GM21447 (cell line): ENCODE data around the gene KRT79.

Experiments
- ATAC-seq: cut with Tn5 transposase; IDR thresholded peaks from one replicate; pipeline ENCODE4 v1.9.1; 2021; ENCODE audit not compliant: unreplicated experiment

The KRT79 gene

GRCh38 chr12:52774629-52775250, 59.4 kb downstream of the KRT79 start:
- ATAC-seq = no peak

DNA sequence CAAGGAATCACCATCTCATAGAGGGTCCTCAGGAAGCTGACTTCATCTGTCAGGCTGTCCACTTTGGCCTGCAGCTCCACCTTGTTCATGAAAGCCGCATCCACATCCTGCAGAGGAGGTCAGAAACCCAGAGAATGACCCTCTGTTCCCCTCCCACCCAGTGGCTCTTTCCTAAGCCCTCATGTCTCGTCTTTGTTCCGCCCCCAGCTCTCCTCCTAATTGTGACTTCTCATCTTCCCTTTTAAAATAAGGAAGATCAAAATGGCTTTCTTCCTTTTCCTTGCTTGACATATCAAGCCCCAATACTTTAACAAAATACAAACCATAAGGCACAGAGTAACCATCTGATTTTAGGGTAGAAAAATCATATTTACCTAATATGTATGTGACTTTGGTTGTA, 61.3 kb downstream of the KRT79 start:
- ATAC-seq = no peak

DNA sequence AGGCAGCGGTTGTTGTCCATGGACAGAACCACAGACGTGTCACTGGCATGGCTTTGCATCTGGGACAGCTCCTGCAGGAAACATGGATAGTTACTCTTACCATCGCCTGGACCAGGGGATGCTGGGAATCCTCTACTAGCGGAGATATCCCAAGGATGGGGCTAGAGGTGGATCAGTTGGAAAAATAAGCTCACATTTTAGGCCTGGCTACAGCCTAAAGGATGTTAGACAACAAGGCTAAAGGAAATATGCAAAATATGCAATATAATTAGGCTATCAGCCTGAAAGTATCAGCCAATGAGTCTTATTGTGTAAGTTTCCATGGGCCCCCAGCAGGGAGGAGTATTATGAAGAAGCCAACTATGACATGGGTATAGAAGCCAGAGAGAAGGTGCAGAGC, 61.9 kb downstream of the KRT79 start:
- no peak for ATAC-seq

- no peak for ATAC-seq
Measured at GRCh38 chr12:52771505-52771904, 62.6 kb downstream of the KRT79 start.
